GM12878 (cell line): Measurements from ENCODE around the gene ITK. TPM values are rescaled to one million over a fixed set of nuclear protein-coding genes. Genes with fewer than 3 reads are reported as not detected.

Source experiments
- ATAC-seq: fragments of 200-7000 bp; cut with Tn5 transposase; 3 replicates; pipeline ENCODE4 v1.9.1; 2020; ENCODE audit warnings: mild to moderate bottlenecking, moderate library complexity
- BruUV-seq: library from RNA; stranded (reverse); fragments of 400-500 nt; replicated peaks from 2 replicates; lab custom pipeline; 2021; lab: Mats Ljungman, UMichigan
- CTCF ChIA-PET: fragments of 300-600 bp; sonication (Branson Sonifier 250); formaldehyde crosslinking; extraction: SDS; loops from one replicate; lab custom pipeline; 2021; ENCODE audit warnings: inconsistent platforms; lab: Yijun Ruan, JAX
- POLR2A ChIA-PET: fragments of 350-600 bp; formaldehyde crosslinking; extraction: SDS; loops from one replicate; lab custom pipeline; 2021; ENCODE audit warnings: inconsistent platforms; lab: Charles Lee
- RAD21 ChIA-PET: fragments of 300-600 bp; sonication (Branson Sonifier 250); formaldehyde crosslinking; loops from one replicate; lab custom pipeline; 2023; ENCODE audit warnings: antibody characterized with exemption; ENCODE audit not compliant: unreplicated experiment; lab: Charles Lee
- SMC1A ChIA-PET: fragments of 300-600 bp; sonication (Branson Sonifier 250); formaldehyde crosslinking; loops from one replicate; lab custom pipeline; 2023; ENCODE audit not compliant: unreplicated experiment, uncharacterized antibody; lab: Charles Lee
- DNase-seq: peaks from one replicate; pipeline ENCODE4 v3.0.0-alpha.2; 2011; ENCODE audit warnings: low read depth, low spot score
- FAIRE-seq: peaks from 3 replicates; lab custom pipeline; 2011; peaks lifted over from hg19 to GRCh38; lab: Jason Lieb, UNC
- H2AFZ ChIP-seq: 2 replicates; pipeline ENCODE4 v1.6.0; 2011; ENCODE audit warnings: low read depth, low read length, control low read depth; ENCODE audit not compliant: control insufficient read depth
- H3K27ac ChIP-seq: 2 replicates; pipeline ENCODE4 v1.5.1; 2011; ENCODE audit warnings: control low read depth; ENCODE audit not compliant: control insufficient read depth, insufficient read depth
- H3K27me3 ChIP-seq, 2 experiments: replicated peaks in 1 of 2; 2 replicates each; pipeline versions ENCODE4 v1.6.0 to v1.6.1; 2011; ENCODE audit warnings: low read length in 1 of 2; ENCODE audit not compliant: control insufficient read depth in 2 of 2, insufficient read depth in 2 of 2
- H3K36me3 ChIP-seq, 2 experiments: 2 replicates each; pipeline ENCODE4 v1.5.1; 2011; ENCODE audit warnings: low read length in 1 of 2; ENCODE audit not compliant: control insufficient read depth in 2 of 2, insufficient read depth in 2 of 2
- H3K4me1 ChIP-seq: 2 replicates; pipeline ENCODE4 v1.6.1; 2011; ENCODE audit warnings: mild to moderate bottlenecking, low read length, moderate library complexity, mixed read lengths; ENCODE audit not compliant: control insufficient read depth, insufficient read depth
- H3K4me2 ChIP-seq: 2 replicates; pipeline ENCODE4 v1.6.0; 2011; ENCODE audit warnings: control low read depth; ENCODE audit not compliant: control insufficient read depth, insufficient read depth
- H3K4me3 ChIP-seq: fragments of 200-600 bp; sonication (generic); 2 replicates; pipeline ENCODE4 v1.5.1; 2016
- H3K79me2 ChIP-seq: 2 replicates; pipeline ENCODE4 v1.6.0; 2011; ENCODE audit warnings: low read length; ENCODE audit not compliant: control insufficient read depth, insufficient read depth
- H3K9ac ChIP-seq: 2 replicates; pipeline ENCODE4 v1.8.0; 2011; ENCODE audit warnings: low read length, control low read depth, mixed read lengths; ENCODE audit not compliant: control insufficient read depth, insufficient read depth
- H3K9me3 ChIP-seq: replicated peaks from 3 replicates; pipeline ENCODE4 v1.5.1; 2011; ENCODE audit warnings: mild to moderate bottlenecking, low read length; ENCODE audit not compliant: control insufficient read depth, insufficient read depth
- H4K20me1 ChIP-seq: 2 replicates; pipeline ENCODE4 v1.6.0; 2011; ENCODE audit not compliant: control insufficient read depth, insufficient read depth
- BCL11A ChIP-seq: IDR thresholded peaks from 2 replicates; pipeline ENCODE4 v1.6.1; 2011; ENCODE audit warnings: low read depth, low read length
- BCLAF1 ChIP-seq: fragments of 450-650 bp; IDR thresholded peaks from 2 replicates; pipeline ENCODE4 v1.6.1; 2017; ENCODE audit warnings: antibody characterized with exemption, mild to moderate bottlenecking, moderate library complexity
- CBX5 ChIP-seq: sonication (generic); IDR thresholded peaks from 2 replicates; pipeline ENCODE4 v1.6.1; 2016; ENCODE audit warnings: low read depth, moderate library complexity, mild to moderate bottlenecking, inconsistent platforms
- EGR1 ChIP-seq, 2 experiments: IDR thresholded peaks; 1 replicate in 1 of 2; 2 replicates in 1 of 2; pipeline ENCODE4 v1.6.1; 2011 to 2012; ENCODE audit warnings: low read depth in 2 of 2, low read length in 2 of 2, borderline replicate concordance in 1 of 2, mild to moderate bottlenecking in 1 of 2, moderate library complexity in 1 of 2
- KLF5 ChIP-seq: fragments of 450-650 bp; IDR thresholded peaks from 2 replicates; pipeline ENCODE4 v1.6.1; 2014; ENCODE audit warnings: mild to moderate bottlenecking; ENCODE audit not compliant: partially characterized antibody
- NFYA ChIP-seq: IDR thresholded peaks from 2 replicates; pipeline ENCODE4 v1.6.1; 2011; ENCODE audit warnings: low read depth, mild to moderate bottlenecking, low read length, improper control_type of control experiment, borderline replicate concordance
- RAD21 ChIP-seq: IDR thresholded peaks from 2 replicates; pipeline ENCODE4 v1.6.1; 2011; ENCODE audit warnings: mild to moderate bottlenecking, low read depth, low read length, moderate library complexity; ENCODE audit not compliant: insufficient read depth
- SKIL ChIP-seq: fragments of 450-650 bp; IDR thresholded peaks from 2 replicates; pipeline ENCODE4 v1.6.1; 2017; ENCODE audit warnings: mild to moderate bottlenecking, low read depth, inconsistent platforms; ENCODE audit not compliant: poor library complexity, severe bottlenecking
- SPI1 ChIP-seq: IDR thresholded peaks from 2 replicates; pipeline ENCODE4 v1.6.1; 2011; ENCODE audit warnings: low read depth, mild to moderate bottlenecking, low read length, moderate library complexity, borderline replicate concordance; ENCODE audit not compliant: insufficient read depth
- ZBTB40 ChIP-seq: fragments of 450-650 bp; IDR thresholded peaks from 2 replicates; pipeline ENCODE4 v1.6.1; 2016; ENCODE audit warnings: mild to moderate bottlenecking, moderate library complexity, borderline replicate concordance
- ZNF24 ChIP-seq: fragments of 450-650 bp; IDR thresholded peaks from 2 replicates; pipeline ENCODE4 v1.6.1; 2017; ENCODE audit warnings: antibody characterized with exemption, mild to moderate bottlenecking
- WGBS: methylation state at CpG from one replicate; pipeline ENCODE4 v1.1.6; 2016; ENCODE audit warnings: low lambda C conversion rate; ENCODE audit not compliant: insufficient replicate concordance, insufficient coverage; ENCODE audit errors: missing lambda C conversion rate; 5-methylcytosine and 5-hydroxymethylcytosine counted together
- in situ Hi-C: fragments of 300-500 bp; cut with MboI; formaldehyde crosslinking; loops from 9 replicates; pipeline ENCODE4 v1.14.3; 2018; ENCODE audit warnings: mixed read lengths
- intact Hi-C: fragments of 100-400 bp; cut with micrococcal nuclease; formaldehyde crosslinking; loops from one replicate; pipeline ENCODE4 v1.14.2; 2022; ENCODE audit not compliant: unreplicated experiment
- polyA plus RNA-seq, 11 experiments: library from polyadenylated mRNA; depleted of rRNA in 4 of 11; unstranded in 6 of 11; stranded (reverse) in 5 of 11; fragments of >200 nt; fragmentation: Nextera tagmentation in 4 of 11; fragmentation: Illumina TruSeq in 1 of 11; extraction: Ambion mirVana in 4 of 11; extraction: Trizol in 1 of 11; gene quantifications; 1 replicate in 1 of 11; 2 replicates in 10 of 11; pipeline versions ENCODE4 v1.2.1 to v1.2.3, GENCODE V29; 2011 to 2016; ENCODE audit warnings: inconsistent platforms in 2 of 11, missing spikeins in 2 of 11, low read depth in 1 of 11
- total RNA-seq, 4 experiments: library from RNA; depleted of rRNA in 3 of 4; stranded (reverse); fragments of >200 nt in 3 of 4; fragmentation: Illumina TruSeq in 1 of 4; extraction: Trizol in 1 of 4; gene quantifications; 2 replicates each; pipeline versions ENCODE4 v1.2.1 to v1.2.3, GENCODE V29; 2013 to 2021

The ITK gene
- total and polyA plus RNA-seq, 10 of the 15 experiments (the other 5 are each of a cell fraction or from before 2014, with no cell fraction given): 0.05 to 2.4 (median 0.76) TPM

GRCh38 chr5:157212307-157212706, 31.7 kb downstream of the ITK start:
- H3K4me3 ChIP-seq: no peak overlapping the region
- peaks cover 37% of the 10 kb centered on the region for H3K4me1 ChIP-seq
- FAIRE-seq (no peak), DNase-seq (no peak), ATAC-seq (no peak)
- in situ Hi-C loops: no loop called here
- H2AFZ ChIP-seq: no peak overlapping the region
- no peak overlapping the region for H3K27ac ChIP-seq
- H4K20me1 ChIP-seq: no peaks in the 10 kb centered on the region; the same call in 1 of the 2 replicates
- intact Hi-C loops: no loop called here
- H3K9ac ChIP-seq: no peak overlapping the region
- H3K4me2 ChIP-seq: no peak overlapping the region
- POLR2A ChIA-PET: interaction anchor here (0.9 to 2.0 kb wide), 4 partner anchors 8 to 40 kb away, joined by 3 to 8 read pairs (median 4); no protein-coding TSS in a partner anchor
- RAD21 ChIA-PET: interaction anchor here (0.5 to 1.4 kb wide), 4 partner anchors 40 to 292 kb away, joined by 3 to 6 read pairs (median 4); no protein-coding TSS in a partner anchor
- H3K79me2 ChIP-seq: no peaks in the 10 kb centered on the region
- no peaks in the 10 kb centered on the region for H3K36me3 ChIP-seq
- H3K9me3 ChIP-seq: no peaks in the 10 kb centered on the region; the same call in 2 of the 3 replicates
- SMC1A ChIA-PET: interaction anchor here (0.6 to 2.3 kb wide), 17 partner anchors 9 to 70 kb away, joined by 3 to 9 read pairs (median 3); partner anchors contain the start of gene MED7
- CTCF ChIA-PET: interaction anchor here (1.0 to 2.3 kb wide), 6 partner anchors 9 to 63 kb away, joined by 3 to 11 read pairs (median 4); no protein-coding TSS in a partner anchor
- WGBS: 98% methylated on average over 5 of the region's 5 CpGs
- no peaks in the 10 kb centered on the region for H3K27me3 ChIP-seq
- BruUV-seq: no TSS peak
- TF ChIP-seq SKIL (no peak), ZNF24 (no peak), SPI1 (no peak), BCL11A (no peak), EGR1 (IDR thresholded peaks at IDR 0.05; ENCODE audit: borderline replicate concordance in 1 of 2, low read depth in 2 of 2, low read length in 2 of 2) (no peak), BCLAF1 (no peak), NFYA (no peak), KLF5 (no peak), ZBTB40 (no peak), CBX5 (no peak), RAD21 (no peak)
